Measurements from ENCODE around the gene CWC22.
"Not testable (repeated sequence)": the region's sequence is repeated elsewhere in the genome, so short reads cannot be mapped to it uniquely, and the experiment has no call there.

CWC22 gene

DNA sequence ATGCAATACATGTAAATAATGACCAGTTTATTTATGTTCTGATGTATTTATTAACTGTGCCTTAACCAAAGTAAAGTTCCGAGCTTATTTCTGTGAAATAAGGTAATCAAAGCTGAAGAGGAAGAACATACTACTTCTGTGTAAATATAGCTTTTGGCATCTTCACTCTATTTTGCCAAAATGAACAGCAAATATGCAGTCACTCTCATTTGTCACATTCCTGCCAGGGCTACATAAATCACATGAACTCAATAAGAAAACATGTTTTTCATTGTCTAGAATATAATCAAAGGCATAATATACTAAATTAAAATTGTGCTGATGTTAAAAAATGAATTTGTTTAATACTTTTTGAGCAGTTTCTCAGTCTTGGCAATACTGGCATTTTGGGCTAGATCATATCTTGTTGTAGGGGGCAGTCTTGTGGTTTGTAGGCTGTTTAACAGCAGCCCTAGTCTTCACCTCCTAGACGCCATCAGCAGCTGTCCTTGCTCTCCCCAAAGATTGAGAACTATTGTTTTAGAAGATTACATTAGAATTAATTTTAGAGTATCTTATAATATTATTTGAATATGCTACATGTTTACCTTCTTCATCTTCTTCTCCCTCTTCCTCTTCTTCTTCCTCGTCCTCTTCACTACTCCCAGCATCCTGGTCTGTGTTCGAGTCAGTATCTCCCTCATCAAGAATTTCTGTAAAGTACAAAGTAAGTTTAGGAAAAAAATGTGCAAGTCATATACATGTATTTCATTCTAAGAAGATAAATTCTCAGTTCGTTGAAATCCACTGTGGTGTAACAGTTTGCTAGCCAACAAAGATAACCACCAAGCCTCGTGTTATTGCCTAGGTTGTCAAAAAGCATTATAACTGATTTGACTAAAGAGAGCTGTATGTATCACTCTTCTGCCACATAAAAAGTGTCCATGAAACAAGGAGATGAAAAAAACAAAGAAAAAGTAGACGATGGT lies 41.5 kb downstream of the CWC22 start:
- no peak overlapping the region for H3K27ac ChIP-seq (ENCODE audit: low read length)
- no peak overlapping the region for H3K4me3 ChIP-seq (ENCODE audit: low read length)
- no peaks in the 10 kb centered on the region for H4K20me1 ChIP-seq (ENCODE audit: insufficient read depth, low read length)
- H3K4me2 ChIP-seq (ENCODE audit: low read length), result no peak overlapping the region
- H3K4me1 ChIP-seq (ENCODE audit: low read length), result no peaks in the 10 kb centered on the region
- no peaks in the 10 kb centered on the region for H3K27me3 ChIP-seq (ENCODE audit: low read depth, low read length)
- no peaks in the 10 kb centered on the region for H3K79me2 ChIP-seq (ENCODE audit: low read length)
- TF ChIP-seq CTCF (IDR thresholded peaks at IDR 0.05; ENCODE audit: low read depth, low read length) (no peak), EZH2phosphoT487 (IDR thresholded peaks at IDR 0.05; ENCODE audit: low read depth) (no peak)
- peaks cover 33% of the 10 kb centered on the region for H3K36me3 ChIP-seq (replicated peaks; ENCODE audit: low read depth, low read length)
- H2AFZ ChIP-seq (ENCODE audit: low read depth, low read length), result no peak overlapping the region
- H3K9me3 ChIP-seq (ENCODE audit: insufficient read depth, low read length), result no peaks in the 10 kb centered on the region
- H3K9ac ChIP-seq (ENCODE audit: low read length), result no peak overlapping the region

- no peaks in the 10 kb centered on the region for H3K27me3 ChIP-seq (ENCODE audit: low read depth, low read length)
- TF ChIP-seq EZH2phosphoT487 (IDR thresholded peaks at IDR 0.05; ENCODE audit: low read depth), result no peak
- no peak for TF ChIP-seq CTCF (IDR thresholded peaks at IDR 0.05; ENCODE audit: low read depth, low read length)
- H4K20me1 ChIP-seq (ENCODE audit: insufficient read depth, low read length), result no peaks in the 10 kb centered on the region
- no peak overlapping the region for H2AFZ ChIP-seq (ENCODE audit: low read depth, low read length)
- H3K79me2 ChIP-seq (ENCODE audit: low read length), result no peaks in the 10 kb centered on the region
- H3K4me1 ChIP-seq (ENCODE audit: low read length), result no peaks in the 10 kb centered on the region
- H3K27ac ChIP-seq (ENCODE audit: low read length), result no peak overlapping the region
- H3K4me2 ChIP-seq (ENCODE audit: low read length), result no peak overlapping the region
- H3K9me3 ChIP-seq (ENCODE audit: insufficient read depth, low read length), result no peaks in the 10 kb centered on the region
- H3K36me3 ChIP-seq (replicated peaks; ENCODE audit: low read depth, low read length), result peaks cover 22% of the 10 kb centered on the region
- no peak overlapping the region for H3K9ac ChIP-seq (ENCODE audit: low read length)
- no peak overlapping the region for H3K4me3 ChIP-seq (ENCODE audit: low read length)
Measured at GRCh38 chr2:179963626-179964025, 43.5 kb downstream of the CWC22 start.

- not testable (repeated sequence) for H4K20me1 ChIP-seq (ENCODE audit: insufficient read depth, low read length); H2AFZ ChIP-seq (ENCODE audit: low read depth, low read length); H3K4me2 ChIP-seq (ENCODE audit: low read length); H3K9me3 ChIP-seq (ENCODE audit: insufficient read depth, low read length); H3K4me3 ChIP-seq (ENCODE audit: low read length); H3K9ac ChIP-seq (ENCODE audit: low read length); H3K27me3 ChIP-seq (ENCODE audit: low read depth, low read length); H3K4me1 ChIP-seq (ENCODE audit: low read length); H3K27ac ChIP-seq (ENCODE audit: low read length); H3K79me2 ChIP-seq (ENCODE audit: low read length)
- H3K36me3 ChIP-seq (replicated peaks; ENCODE audit: low read depth, low read length), result peaks cover 17% of the 10 kb centered on the region
Measured at GRCh38 chr2:179958251-179958650, 48.8 kb downstream of the CWC22 start.

GRCh38 chr2:179954026-179954425 lies 53.1 kb downstream of the CWC22 start:
- no peaks in the 10 kb centered on the region for H3K9me3 ChIP-seq (ENCODE audit: insufficient read depth, low read length)
- no peaks in the 10 kb centered on the region for H4K20me1 ChIP-seq (ENCODE audit: insufficient read depth, low read length)
- no peak overlapping the region for H3K4me2 ChIP-seq (ENCODE audit: low read length)
- no peak overlapping the region for H3K27ac ChIP-seq (ENCODE audit: low read length)
- peaks cover 34% of the 10 kb centered on the region for H3K36me3 ChIP-seq (replicated peaks; ENCODE audit: low read depth, low read length)
- TF ChIP-seq EZH2phosphoT487 (IDR thresholded peaks at IDR 0.05; ENCODE audit: low read depth) (no peak), CTCF (IDR thresholded peaks at IDR 0.05; ENCODE audit: low read depth, low read length) (no peak)
- no peaks in the 10 kb centered on the region for H3K79me2 ChIP-seq (ENCODE audit: low read length)
- no peak overlapping the region for H3K9ac ChIP-seq (ENCODE audit: low read length)
- no peak overlapping the region for H2AFZ ChIP-seq (ENCODE audit: low read depth, low read length)
- H3K4me3 ChIP-seq (ENCODE audit: low read length), result no peak overlapping the region
- H3K27me3 ChIP-seq (ENCODE audit: low read depth, low read length), result no peaks in the 10 kb centered on the region
- H3K4me1 ChIP-seq (ENCODE audit: low read length), result peaks cover 17% of the 10 kb centered on the region

All from OCI-LY3 (cell line).